Posterior cingulate gyrus (tissue), 11 donors: ENCODE measurements around the gene GAS2L1.
"Not testable (repeated sequence)": the region's sequence is repeated elsewhere in the genome, so short reads cannot be mapped to it uniquely, and the experiment has no call there.

Experiments used
- DNase-seq, 10 donors: peaks; one replicate each; pipeline versions ENCODE4 v3.0.0 to v3.0.0-alpha.2; 2020 to 2021; ENCODE audit warnings: mixed read lengths in 3 of 10
- intact Hi-C: fragments of 100-400 bp; cut with DNase I; formaldehyde crosslinking; loops from one replicate; pipeline ENCODE4 v1.15.1; 2023

GAS2L1 gene

DNA sequence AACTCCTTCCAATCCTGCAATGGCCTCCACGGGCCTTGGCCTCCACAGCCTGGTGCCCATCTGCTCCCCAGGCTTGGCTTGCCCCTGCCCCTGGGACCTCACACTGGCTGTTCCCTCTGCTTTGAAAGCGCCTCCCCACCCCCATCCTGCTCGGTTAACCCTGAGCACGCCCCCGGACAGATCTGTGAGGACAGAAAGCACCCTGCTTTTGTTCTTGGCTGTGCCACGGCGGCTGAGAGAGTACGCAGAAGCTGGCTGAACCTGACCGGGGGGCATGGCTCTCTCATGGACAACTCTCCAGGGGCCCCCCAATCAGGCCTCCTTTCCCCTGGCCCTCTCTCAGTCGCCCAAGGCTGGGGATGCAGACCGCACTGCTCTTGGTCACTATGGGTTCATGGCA is 29.2 kb downstream of the GAS2L1 start:
- no peak for DNase-seq
- intact Hi-C loops = no loop called here

DNA sequence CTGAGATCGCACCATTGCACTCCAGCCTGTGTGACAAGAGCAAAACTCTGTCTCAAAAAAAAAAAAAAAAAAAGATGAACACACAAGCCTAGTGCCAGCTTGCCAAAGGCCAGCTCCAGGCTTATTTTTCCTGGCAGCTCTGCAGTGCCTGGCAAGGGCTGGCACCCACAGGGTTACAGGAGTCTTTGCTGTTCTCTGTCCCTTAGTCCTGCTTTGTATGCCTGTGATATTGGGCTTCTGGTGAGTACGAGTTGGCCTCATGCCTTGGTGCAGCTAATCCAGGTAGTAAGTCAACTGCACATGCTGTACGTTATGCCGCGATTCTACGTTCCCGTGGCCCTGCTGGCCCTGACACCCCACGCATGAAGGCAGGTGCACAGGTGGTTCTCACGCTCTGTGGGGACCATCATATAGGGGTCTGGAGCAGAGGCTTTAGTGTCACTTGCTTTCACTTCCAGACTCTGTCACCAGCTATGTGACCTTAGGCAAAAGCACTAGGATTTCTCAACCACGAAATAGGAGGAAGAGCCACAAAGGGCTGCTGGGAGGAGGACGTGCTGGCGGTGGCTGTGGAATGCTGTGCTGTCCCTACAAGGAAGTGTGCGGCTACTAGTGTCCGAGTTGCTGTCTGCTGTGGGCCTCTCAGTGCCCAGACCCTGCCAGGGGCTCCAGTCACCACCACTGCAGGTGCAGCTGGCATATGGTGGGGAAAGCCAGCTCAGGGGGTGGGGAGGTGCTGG is 30.5 kb downstream of the GAS2L1 start:
- intact Hi-C loops = no loop called here
- no peak for DNase-seq

DNA sequence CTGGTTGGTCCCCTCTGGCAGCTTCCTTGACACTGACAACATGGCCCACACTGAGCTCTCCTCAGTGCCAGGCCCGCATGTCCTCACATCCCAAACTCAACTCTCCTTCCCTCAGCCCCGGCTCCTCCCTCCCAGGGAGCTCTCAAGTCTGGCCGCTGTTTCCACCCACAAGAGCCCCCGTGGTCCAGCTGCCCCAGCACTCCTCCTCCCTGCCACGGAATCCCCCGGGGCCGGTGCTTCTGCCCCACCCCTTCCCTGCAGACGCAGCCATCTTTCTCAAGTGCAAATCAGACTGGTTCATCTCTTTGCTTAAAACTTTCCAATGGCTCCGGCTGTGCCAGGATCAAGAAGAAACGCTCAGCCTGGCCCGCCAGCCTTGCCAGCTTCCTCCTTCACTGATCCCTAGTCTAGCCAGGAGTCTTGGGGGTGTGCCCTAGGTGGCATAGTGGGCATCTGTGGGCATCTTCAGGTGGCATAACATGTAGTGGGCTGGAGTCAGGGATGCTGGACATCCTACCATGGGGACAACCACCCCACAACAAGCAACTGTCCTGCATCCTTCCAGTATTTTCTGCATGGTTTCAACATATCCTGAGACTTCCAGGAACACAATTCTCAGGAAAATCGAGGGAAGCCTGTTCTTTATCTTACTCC is 31.3 kb downstream of the GAS2L1 start:
- intact Hi-C loops = no loop called here
- no peak for DNase-seq

DNA sequence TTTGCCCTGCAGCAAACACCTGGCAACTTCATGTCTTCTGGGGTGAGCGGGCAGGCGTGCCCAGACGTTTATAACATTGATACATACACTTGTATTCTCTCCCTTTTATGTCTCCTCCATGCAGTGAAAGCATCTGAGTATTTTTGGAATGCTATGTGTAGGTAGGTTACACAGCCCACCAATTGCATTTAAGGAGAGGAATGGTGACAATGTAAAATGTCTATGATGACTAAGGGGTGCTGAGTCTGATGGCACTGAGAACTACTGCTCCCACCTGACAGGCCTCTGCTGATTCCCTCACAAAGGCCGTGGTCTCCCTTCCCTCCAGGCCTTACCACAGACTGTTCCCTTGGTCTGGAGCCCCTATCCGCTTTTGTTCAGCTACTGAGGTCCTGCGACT is 31.9 kb downstream of the GAS2L1 start:
- no peak for DNase-seq
- intact Hi-C loops = no loop called here

GRCh38 chr22:29339381-29340235 is 33.2 kb downstream of the GAS2L1 start:
- intact Hi-C loops = no loop called here
- DNase-seq = no peak

- DNase-seq = no peak
- intact Hi-C loops = no loop called here
Measured at GRCh38 chr22:29340566-29340965, 34.1 kb downstream of the GAS2L1 start.

DNA sequence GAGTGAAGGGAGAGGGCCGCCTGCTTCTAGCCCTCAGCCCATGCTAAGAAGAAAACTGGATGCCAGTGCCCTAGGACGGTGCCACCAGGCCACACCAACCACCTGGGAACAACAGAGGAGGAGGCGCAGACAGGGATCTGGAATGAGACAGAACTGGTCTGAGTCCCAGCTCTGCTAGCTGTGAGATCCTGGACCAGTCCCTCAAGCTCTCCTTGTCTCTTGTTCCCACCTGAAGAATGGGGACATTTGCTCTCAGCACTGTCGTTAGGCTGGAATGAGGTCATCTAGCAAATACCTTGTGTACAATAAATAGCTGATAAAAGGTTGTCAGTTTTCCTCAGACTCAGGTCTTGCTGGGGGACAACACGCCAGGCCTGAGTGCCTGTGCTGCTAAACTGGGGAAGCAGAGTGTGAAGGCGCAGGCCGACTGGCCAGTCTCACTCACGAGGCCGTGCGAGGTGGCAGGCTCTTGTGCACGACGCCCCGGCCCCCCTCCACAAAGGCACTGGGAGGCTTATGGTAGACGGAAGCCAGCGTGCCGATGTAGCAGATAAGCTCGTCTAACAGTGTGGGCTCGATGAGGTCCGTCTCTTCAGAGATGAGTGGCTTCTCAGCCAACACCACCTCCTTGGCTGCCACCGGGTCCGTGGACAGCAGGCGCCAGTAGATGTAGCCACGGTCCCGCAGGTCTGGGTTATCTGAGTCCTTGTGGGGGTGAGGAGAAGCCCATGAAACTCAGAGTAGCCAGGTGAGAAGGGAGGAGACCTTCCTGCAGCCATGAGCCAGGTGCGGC is 34.8 kb downstream of the GAS2L1 start:
- no peak for DNase-seq
- intact Hi-C loops = no loop called here

DNA sequence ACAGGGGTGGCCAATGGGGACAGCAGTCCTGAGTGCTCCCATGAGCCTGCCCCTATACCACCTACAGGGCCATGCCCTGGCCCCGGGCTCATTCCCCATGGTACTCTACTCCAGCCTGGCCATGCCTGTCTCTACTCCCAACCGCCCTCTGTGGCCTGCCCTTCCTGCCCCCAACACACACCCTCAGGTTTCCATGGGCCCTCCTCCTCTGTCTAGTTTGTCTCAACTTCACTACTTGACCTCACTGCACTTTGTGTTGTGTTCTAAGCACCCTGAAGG is 35.3 kb downstream of the GAS2L1 start:
- intact Hi-C loops = no loop called here
- no peak for DNase-seq

DNA sequence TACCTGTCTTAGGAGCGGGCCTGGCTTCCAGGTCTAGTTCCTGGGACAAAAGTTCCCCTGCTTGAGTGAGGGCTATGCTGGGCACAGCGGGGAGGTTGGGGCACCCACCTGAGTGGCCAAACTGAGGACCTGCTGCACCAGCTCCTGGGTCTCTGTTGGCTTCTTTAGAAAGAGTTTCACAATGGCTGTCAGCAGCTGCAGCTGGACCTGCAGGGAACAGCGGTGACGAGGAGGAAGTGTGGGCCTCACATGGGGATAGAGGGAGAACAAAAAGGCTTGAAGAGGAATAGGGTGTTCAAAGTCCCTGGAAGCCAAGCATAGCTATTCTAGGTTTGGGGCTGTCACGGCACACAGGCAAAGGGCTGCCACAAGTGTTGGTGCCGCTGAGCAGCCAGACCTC is 35.7 kb downstream of the GAS2L1 start:
- intact Hi-C loops = no loop called here
- DNase-seq = no peak

GRCh38 chr22:29342577-29343312 is 36.3 kb downstream of the GAS2L1 start:
- intact Hi-C loops = no loop called here
- DNase-seq = peak in 1 of 10 donors; percentile 25

DNA sequence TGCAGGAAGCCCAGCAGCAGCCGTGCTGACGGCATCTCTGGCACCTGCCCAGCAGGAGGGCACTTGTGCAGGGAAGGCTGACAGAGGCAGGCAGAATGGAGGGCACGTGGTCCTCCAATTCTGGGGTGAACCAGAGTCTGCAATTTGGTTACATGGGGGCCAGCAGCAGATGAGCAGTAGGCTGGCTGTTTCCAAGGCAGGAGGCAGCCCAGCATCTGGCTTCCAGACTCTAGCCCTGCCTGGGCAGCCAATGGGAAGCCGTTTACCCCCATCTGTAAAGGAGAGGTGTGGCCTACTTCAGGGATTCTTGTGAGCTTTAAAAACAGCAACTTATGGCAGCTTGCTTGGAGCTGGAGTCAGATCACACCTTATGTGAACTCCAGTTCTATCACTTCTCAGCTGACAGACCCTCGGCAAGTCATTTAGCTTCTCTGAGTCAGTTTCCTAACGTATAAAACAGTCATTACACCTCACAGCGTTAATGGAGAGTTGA is 36.9 kb downstream of the GAS2L1 start:
- DNase-seq = peak; percentile 37 to 97 (median 72)
- intact Hi-C loops = no loop called here

GRCh38 chr22:29344137-29344536 is 37.7 kb downstream of the GAS2L1 start:
- intact Hi-C loops = no loop called here
- DNase-seq = peak in 5 of 10 donors; percentile 39 to 89 (median 47)

DNA sequence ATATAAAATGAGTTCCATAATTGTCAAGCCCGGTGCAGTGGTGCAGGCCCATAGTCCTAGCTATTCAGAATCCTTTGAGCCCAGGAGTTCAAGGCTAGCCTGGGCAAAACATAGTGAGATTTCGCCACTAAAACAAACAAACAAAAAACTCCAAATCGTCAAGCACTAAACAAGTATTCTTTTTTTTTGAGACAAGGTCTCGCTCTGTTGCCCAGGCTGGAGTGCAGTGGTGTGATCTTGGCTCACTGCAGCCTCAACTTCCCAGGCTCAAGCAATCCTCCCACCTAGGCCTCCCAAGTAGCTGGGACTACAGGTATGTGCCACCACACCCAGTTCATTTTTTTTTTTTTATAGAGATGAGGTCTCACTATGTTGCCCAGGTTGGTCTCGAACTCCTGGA is 38.4 kb downstream of the GAS2L1 start:
- intact Hi-C loops, DNase-seq: not testable (repeated sequence)

GRCh38 chr22:29345932-29346331 is 39.5 kb downstream of the GAS2L1 start:
- DNase-seq = no peak
- intact Hi-C loops = no loop called here

GRCh38 chr22:29346659-29347058 is 40.2 kb downstream of the GAS2L1 start:
- intact Hi-C loops = no loop called here
- DNase-seq = peak in 9 of 10 donors; percentile 44 to 88 (median 62)

- DNase-seq = no peak
- intact Hi-C loops = no loop called here
Measured at GRCh38 chr22:29348041-29348440, 41.6 kb downstream of the GAS2L1 start.

- DNase-seq = no peak
- intact Hi-C loops = no loop called here
Measured at GRCh38 chr22:29348956-29349355, 42.5 kb downstream of the GAS2L1 start.

GRCh38 chr22:29351042-29351441 is 44.6 kb downstream of the GAS2L1 start:
- intact Hi-C loops = no loop called here
- no peak for DNase-seq

DNA sequence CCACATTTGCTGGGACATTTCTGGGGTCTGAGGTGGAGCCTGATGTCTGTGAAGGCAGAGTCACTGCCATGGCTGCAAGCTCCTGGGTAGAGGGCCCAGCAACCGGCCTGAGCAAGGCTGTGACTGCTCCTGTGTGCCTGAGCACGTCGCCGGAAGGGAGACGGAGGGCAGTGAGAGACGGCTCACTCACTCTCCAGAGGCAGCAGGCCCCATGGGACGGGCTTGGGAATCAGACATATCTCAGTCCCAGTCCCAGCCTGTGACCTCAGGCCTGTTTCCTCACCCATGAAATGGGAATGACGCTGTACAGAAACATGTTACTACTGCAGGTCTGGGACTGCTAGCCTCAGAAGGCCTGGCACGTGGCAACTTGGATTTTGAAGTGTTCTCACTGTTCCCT is 45.4 kb downstream of the GAS2L1 start:
- DNase-seq = peak in 2 of 10 donors; percentile 11 to 16
- intact Hi-C loops = no loop called here

- peak in 1 of 10 donors; percentile 70 for DNase-seq
- intact Hi-C loops = no loop called here
Measured at GRCh38 chr22:29352778-29353177, 46.3 kb downstream of the GAS2L1 start.
